ENCODE results near the gene PRKN. TPM values are rescaled to one million over a fixed set of nuclear protein-coding genes. Genes with fewer than 3 reads are reported as not detected.

PRKN gene
- total RNA-seq, 1 experiment from 2014 or later: not detected

DNA sequence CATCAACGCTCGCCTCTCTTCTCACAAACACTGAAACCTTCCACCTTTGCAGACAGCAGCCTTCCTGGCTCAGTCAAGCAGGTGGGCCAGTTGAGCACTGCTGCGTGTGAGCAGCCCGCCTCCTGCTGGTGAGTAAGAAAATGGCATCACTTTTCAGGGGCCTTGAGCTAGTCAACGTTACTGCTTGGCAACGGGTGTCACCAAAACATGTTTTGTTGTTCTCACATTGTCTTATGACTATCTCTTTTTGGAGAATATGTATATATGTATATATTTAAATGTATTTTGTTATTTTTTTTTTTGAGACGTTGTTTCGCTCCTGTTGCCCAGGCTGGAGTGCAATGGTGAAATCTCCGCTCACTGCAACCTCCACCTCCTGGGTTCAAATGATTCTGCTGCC lies 1356.7 kb downstream of the PRKN start:
- Histone ChIP-seq H3K27me3 (ENCODE audit: insufficient read depth, low read depth) (peaks cover 10% of the 10 kb centered on the region), H2AFZ (no peak overlapping the region), H3K79me2 (ENCODE audit: low read depth) (no peaks in the 10 kb centered on the region), H3K27ac (no peak overlapping the region), H4K20me1 (ENCODE audit: insufficient read depth) (no peaks in the 10 kb centered on the region), H3K9me3 (ENCODE audit: insufficient read depth, low read depth) (no peaks in the 10 kb centered on the region), H3K4me1 (replicated peaks; ENCODE audit: insufficient read depth) (no peaks in the 10 kb centered on the region), H3K4me3 (no peak overlapping the region), H3K4me2 (no peak overlapping the region), H3K9me2 (ENCODE audit: insufficient read depth) (no peaks in the 10 kb centered on the region), H3F3A (ENCODE audit: insufficient read depth, low read depth) (no peaks in the 10 kb centered on the region), H3K36me3 (ENCODE audit: low read depth) (no peaks in the 10 kb centered on the region)
- ChIA-PET CTCF (interaction anchor here (0.6 kb wide), 2 partner anchors 273 to 307 kb away, joined by 4 to 5 read pairs; no protein-coding TSS in a partner anchor), POLR2A (ENCODE audit: unreplicated experiment) (no interaction called here)
- intact Hi-C loops (cut with micrococcal nuclease; ENCODE audit: unreplicated experiment): loop anchor here (2.0 to 10.0 kb wide), 4 partner anchors 439 to 1506 kb away; no protein-coding TSS in a partner anchor
- TF ChIP-seq, protein P1, sequence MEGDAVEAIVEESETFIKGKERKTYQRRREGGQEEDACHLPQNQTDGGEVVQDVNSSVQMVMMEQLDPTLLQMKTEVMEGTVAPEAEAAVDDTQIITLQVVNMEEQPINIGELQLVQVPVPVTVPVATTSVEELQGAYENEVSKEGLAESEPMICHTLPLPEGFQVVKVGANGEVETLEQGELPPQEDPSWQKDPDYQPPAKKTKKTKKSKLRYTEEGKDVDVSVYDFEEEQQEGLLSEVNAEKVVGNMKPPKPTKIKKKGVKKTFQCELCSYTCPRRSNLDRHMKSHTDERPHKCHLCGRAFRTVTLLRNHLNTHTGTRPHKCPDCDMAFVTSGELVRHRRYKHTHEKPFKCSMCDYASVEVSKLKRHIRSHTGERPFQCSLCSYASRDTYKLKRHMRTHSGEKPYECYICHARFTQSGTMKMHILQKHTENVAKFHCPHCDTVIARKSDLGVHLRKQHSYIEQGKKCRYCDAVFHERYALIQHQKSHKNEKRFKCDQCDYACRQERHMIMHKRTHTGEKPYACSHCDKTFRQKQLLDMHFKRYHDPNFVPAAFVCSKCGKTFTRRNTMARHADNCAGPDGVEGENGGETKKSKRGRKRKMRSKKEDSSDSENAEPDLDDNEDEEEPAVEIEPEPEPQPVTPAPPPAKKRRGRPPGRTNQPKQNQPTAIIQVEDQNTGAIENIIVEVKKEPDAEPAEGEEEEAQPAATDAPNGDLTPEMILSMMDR (conservative IDR thresholded peaks at IDR 0.05): peak; percentile 76
- TF ChIP-seq EZH2 (IDR thresholded peaks at IDR 0.05; ENCODE audit: low read depth): no peak
- peak in 1 of 2 experiments; percentile 10 for DNase-seq
- BruUV-seq (replicated peaks): no TSS peak

DNA sequence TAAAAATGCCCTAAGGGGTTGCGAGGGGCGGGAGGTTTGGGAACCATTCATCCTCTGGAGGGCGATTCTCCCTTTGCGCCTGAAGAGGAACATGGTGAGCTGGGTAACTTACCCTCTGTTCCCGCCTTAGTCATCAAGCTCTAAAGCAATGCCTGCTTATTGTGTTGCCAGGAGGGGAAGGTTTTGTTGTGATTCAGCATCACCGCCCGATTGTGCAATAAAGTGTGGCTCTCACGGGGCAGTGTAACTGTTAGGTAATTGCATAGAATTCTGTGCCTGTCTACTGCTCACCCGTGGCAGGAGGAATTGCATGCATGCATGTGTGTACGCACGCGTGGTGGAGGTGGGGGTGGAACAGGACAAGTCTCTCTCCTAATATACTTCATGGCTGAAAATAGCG lies 1358.2 kb downstream of the PRKN start:
- Histone ChIP-seq H3K9me2 (ENCODE audit: insufficient read depth) (no peaks in the 10 kb centered on the region), H3K27me3 (ENCODE audit: insufficient read depth, low read depth) (peaks cover 5% of the 10 kb centered on the region; the same call in 1 of the 2 replicates), H3K36me3 (ENCODE audit: low read depth) (no peaks in the 10 kb centered on the region), H3K4me3 (no peak overlapping the region), H3K4me1 (replicated peaks; ENCODE audit: insufficient read depth) (no peaks in the 10 kb centered on the region), H3K79me2 (ENCODE audit: low read depth) (no peaks in the 10 kb centered on the region), H3K9me3 (ENCODE audit: insufficient read depth, low read depth) (no peaks in the 10 kb centered on the region), H3K27ac (no peak overlapping the region), H3F3A (ENCODE audit: insufficient read depth, low read depth) (no peaks in the 10 kb centered on the region), H4K20me1 (ENCODE audit: insufficient read depth) (no peaks in the 10 kb centered on the region), H2AFZ (no peak overlapping the region), H3K4me2 (no peak overlapping the region)
- TF ChIP-seq, protein P1 (conservative IDR thresholded peaks at IDR 0.05): no peak
- no TSS peak for BruUV-seq (replicated peaks)
- POLR2A ChIA-PET (ENCODE audit: unreplicated experiment): no interaction called here
- CTCF ChIA-PET: no interaction called here
- intact Hi-C loops (cut with micrococcal nuclease; ENCODE audit: unreplicated experiment): no loop called here
- no peak for DNase-seq

DNA sequence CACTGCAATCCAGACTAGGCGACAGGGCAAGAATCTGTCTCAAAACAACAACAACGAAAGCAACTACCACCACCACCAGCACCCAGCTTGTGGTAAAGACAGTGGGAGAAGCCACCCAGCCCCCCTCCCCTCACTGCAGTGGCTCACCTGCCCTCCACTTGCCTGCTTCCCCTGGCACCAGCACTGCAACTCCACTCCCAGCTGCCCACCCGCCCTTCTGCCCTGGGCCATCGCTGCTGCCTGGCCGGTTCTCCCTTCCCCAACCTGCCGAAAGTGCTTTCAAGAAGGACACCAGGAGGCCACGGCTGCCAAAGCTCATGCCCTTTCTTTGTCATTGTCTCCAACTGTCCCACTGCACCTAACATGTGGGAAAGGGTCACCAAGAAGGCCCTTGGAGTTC lies 1359.1 kb downstream of the PRKN start:
- no peak overlapping the region for H2AFZ ChIP-seq
- intact Hi-C loops (cut with micrococcal nuclease; ENCODE audit: unreplicated experiment): no loop called here
- CTCF ChIA-PET: interaction anchor here (0.6 kb wide), 1 partner anchor 634 kb away, joined by 3 read pairs; no protein-coding TSS in a partner anchor

More for the DNA sequence above, 1359.1 kb downstream of the PRKN start:
- H3K79me2 ChIP-seq (ENCODE audit: low read depth): no peaks in the 10 kb centered on the region
- H3F3A ChIP-seq (ENCODE audit: insufficient read depth, low read depth): no peaks in the 10 kb centered on the region
- TF ChIP-seq, protein P1 (conservative IDR thresholded peaks at IDR 0.05): no peak
- TF ChIP-seq EZH2 (IDR thresholded peaks at IDR 0.05; ENCODE audit: low read depth): no peak
- H3K4me1 ChIP-seq (replicated peaks; ENCODE audit: insufficient read depth): no peaks in the 10 kb centered on the region
- peaks cover 5% of the 10 kb centered on the region; the same call in 1 of the 2 replicates for H3K27me3 ChIP-seq (ENCODE audit: insufficient read depth, low read depth)
- H3K27ac ChIP-seq: no peak overlapping the region
- POLR2A ChIA-PET (ENCODE audit: unreplicated experiment): no interaction called here
- no peaks in the 10 kb centered on the region for H3K36me3 ChIP-seq (ENCODE audit: low read depth)
- no peaks in the 10 kb centered on the region for H3K9me2 ChIP-seq (ENCODE audit: insufficient read depth)
- no TSS peak for BruUV-seq (replicated peaks)
- no peaks in the 10 kb centered on the region for H3K9me3 ChIP-seq (ENCODE audit: insufficient read depth, low read depth)
- DNase-seq: no peak
- no peak overlapping the region for H3K4me2 ChIP-seq
- H3K4me3 ChIP-seq: no peak overlapping the region
- H4K20me1 ChIP-seq (ENCODE audit: insufficient read depth): no peaks in the 10 kb centered on the region
